Peyer's patch (tissue), 4 donors: ENCODE results near the gene KLK3. TPM values are rescaled to one million over a fixed set of nuclear protein-coding genes. Genes with fewer than 3 reads are reported as not detected.

ENCODE experiments used
- DNase-seq, 3 donors: peaks; one replicate each; pipeline ENCODE4 v3.0.0-alpha.2; 2017 to 2019
- H3K27ac ChIP-seq, 4 donors: fragments of 200-600 bp; sonication (generic); one replicate each; pipeline ENCODE4 v1.5.1; 2016 to 2019
- H3K27me3 ChIP-seq, 2 donors: fragments of 200-600 bp; sonication (generic); one replicate each; pipeline ENCODE4 v1.5.1; 2019
- H3K36me3 ChIP-seq, 3 donors: fragments of 200-600 bp; sonication (generic); one replicate each; pipeline ENCODE4 v1.5.1; 2016 to 2019
- H3K4me1 ChIP-seq, 4 donors: fragments of 200-600 bp; sonication (generic); one replicate each; pipeline ENCODE4 v1.5.1; 2016 to 2019
- H3K4me3 ChIP-seq, 4 donors: fragments of 200-600 bp; sonication (generic); 1 replicate in 3 of 4; 2 replicates in 1 of 4; pipeline ENCODE4 v1.5.1; 2016 to 2019; ENCODE audit warnings: mild to moderate bottlenecking in 1 of 4
- H3K9me3 ChIP-seq, 4 donors: fragments of 200-600 bp; sonication (generic); one replicate each; pipeline ENCODE4 v1.5.1; 2016 to 2019; ENCODE audit warnings: mild to moderate bottlenecking in 1 of 4
- POLR2A ChIP-seq, 2 donors: fragments of 450-650 bp; IDR thresholded peaks; one replicate each; pipeline ENCODE4 v1.5.1; 2017; ENCODE audit warnings: antibody characterized with exemption in 2 of 2, mild to moderate bottlenecking in 2 of 2, moderate library complexity in 2 of 2
- total RNA-seq, 4 donors: library from RNA; depleted of rRNA; stranded (reverse); fragments of >200 nt; gene quantifications; one replicate each; pipeline ENCODE4 v1.1.0, GENCODE V29; 2016
- TF ChIP-seq, protein P1 (sequence below), 6 experiments: fragments of 450-650 bp in 4 of 6; fragments of 200-600 bp in 2 of 6; sonication (generic) in 1 of 6; IDR thresholded peaks; one replicate each; pipeline ENCODE4 v1.5.1; 2017 to 2019; ENCODE audit warnings: antibody characterized with exemption in 6 of 6, mild to moderate bottlenecking in 3 of 6, moderate library complexity in 1 of 6

The KLK3 gene
- total RNA-seq, 4 donors from 2014 or later, result 1.2 to 2.4 (median 1.9) TPM; not detected in 1

DNA sequence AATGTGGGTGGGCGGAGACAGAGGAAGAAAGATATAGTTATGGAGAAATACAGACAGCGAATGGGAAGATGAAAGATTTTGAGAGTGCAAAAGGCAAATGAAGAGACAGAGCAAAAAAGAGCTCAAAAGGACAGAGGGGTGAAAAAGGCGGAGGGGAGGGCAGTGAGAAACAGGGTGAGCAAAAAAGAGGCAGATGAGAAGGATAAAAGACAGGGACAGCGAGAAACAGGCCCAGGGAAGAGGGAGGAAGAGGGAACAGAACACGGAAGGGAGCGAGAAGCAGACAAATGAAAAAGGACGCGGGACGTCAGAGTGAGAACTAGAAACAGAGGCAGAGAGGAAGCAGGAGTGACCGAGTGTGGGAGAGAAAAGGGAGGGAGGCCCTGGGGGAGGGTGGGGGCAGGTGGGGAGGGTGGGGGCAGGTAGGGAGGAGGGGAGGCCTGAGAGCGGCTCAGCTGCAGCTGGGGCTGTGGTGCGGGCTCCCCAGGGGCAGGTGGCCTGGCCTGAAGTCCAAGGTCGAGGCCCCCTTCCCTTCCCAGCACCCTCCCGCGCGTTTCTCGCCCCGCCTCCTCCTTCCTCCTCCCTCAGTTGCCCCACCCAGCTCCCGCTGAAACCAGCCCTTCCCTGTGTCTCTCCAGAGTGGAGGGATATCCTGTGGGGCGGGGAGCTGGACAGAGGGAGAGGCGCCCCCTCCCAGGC, 34.0 kb upstream of the KLK3 start:
- H3K4me1 ChIP-seq, result peaks cover 3 to 22% (median 7%) of the 10 kb centered on the region in 4 donors
- peak in 1 of 2 donors; percentile 53 for TF ChIP-seq POLR2A (IDR thresholded peaks at IDR 0.05)
- TF ChIP-seq, protein P1, sequence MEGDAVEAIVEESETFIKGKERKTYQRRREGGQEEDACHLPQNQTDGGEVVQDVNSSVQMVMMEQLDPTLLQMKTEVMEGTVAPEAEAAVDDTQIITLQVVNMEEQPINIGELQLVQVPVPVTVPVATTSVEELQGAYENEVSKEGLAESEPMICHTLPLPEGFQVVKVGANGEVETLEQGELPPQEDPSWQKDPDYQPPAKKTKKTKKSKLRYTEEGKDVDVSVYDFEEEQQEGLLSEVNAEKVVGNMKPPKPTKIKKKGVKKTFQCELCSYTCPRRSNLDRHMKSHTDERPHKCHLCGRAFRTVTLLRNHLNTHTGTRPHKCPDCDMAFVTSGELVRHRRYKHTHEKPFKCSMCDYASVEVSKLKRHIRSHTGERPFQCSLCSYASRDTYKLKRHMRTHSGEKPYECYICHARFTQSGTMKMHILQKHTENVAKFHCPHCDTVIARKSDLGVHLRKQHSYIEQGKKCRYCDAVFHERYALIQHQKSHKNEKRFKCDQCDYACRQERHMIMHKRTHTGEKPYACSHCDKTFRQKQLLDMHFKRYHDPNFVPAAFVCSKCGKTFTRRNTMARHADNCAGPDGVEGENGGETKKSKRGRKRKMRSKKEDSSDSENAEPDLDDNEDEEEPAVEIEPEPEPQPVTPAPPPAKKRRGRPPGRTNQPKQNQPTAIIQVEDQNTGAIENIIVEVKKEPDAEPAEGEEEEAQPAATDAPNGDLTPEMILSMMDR (IDR thresholded peaks at IDR 0.05), result no peak
- DNase-seq, result peak; percentile 53 to 88 (median 82)
- no peaks in the 10 kb centered on the region for H3K36me3 ChIP-seq
- H3K27ac ChIP-seq, result peak overlapping the region; percentile 40 to 69 (median 64)
- no peaks in the 10 kb centered on the region for H3K27me3 ChIP-seq
- H3K9me3 ChIP-seq, result no peaks in the 10 kb centered on the region
- peak overlapping the region in 3 of 4 donors; percentile 1 to 44 (median 41) for H3K4me3 ChIP-seq

DNA sequence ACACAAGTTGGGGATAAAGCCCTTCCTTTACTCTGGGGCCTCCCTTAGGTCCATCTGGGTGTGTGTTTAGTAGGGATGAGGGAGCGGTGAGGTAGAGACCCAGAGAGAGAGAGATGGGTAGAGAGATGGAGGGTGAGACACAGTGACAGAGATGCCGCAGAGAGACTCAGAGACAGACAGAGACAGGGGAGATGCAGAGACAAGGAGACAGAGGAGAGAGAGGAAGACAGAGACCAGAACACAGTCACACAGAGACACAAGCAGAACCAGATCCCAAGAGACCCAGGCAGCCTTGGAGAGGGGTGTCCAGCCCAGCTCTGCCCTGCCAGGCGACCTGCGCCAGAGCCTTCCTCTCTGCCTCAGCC, 33.5 kb upstream of the KLK3 start:
- H3K4me3 ChIP-seq, result peak overlapping the region in 2 of 4 donors; percentile 41 to 44
- peak overlapping the region; percentile 40 to 69 (median 64) for H3K27ac ChIP-seq
- no peaks in the 10 kb centered on the region for H3K9me3 ChIP-seq
- DNase-seq, result no peak
- H3K27me3 ChIP-seq, result no peaks in the 10 kb centered on the region
- no peaks in the 10 kb centered on the region for H3K36me3 ChIP-seq
- TF ChIP-seq POLR2A (IDR thresholded peaks at IDR 0.05), result no peak
- TF ChIP-seq, protein P1 (IDR thresholded peaks at IDR 0.05), result no peak
- H3K4me1 ChIP-seq, result peaks cover 3 to 22% (median 7%) of the 10 kb centered on the region in 4 donors

- peak in 1 of 3 donors; percentile 52 for DNase-seq
- Histone ChIP-seq H3K27me3 (no peaks in the 10 kb centered on the region), H3K9me3 (no peaks in the 10 kb centered on the region), H3K27ac (peak overlapping the region in 2 of 4 donors; percentile 61 to 69), H3K36me3 (no peaks in the 10 kb centered on the region), H3K4me3 (no peak overlapping the region), H3K4me1 (peaks cover 3 to 22% (median 7%) of the 10 kb centered on the region in 4 donors)
- TF ChIP-seq, protein P1 (IDR thresholded peaks at IDR 0.05), result no peak
- TF ChIP-seq POLR2A (IDR thresholded peaks at IDR 0.05), result no peak
Measured at GRCh38 chr19:50821622-50822021, 33.1 kb upstream of the KLK3 start.

DNA sequence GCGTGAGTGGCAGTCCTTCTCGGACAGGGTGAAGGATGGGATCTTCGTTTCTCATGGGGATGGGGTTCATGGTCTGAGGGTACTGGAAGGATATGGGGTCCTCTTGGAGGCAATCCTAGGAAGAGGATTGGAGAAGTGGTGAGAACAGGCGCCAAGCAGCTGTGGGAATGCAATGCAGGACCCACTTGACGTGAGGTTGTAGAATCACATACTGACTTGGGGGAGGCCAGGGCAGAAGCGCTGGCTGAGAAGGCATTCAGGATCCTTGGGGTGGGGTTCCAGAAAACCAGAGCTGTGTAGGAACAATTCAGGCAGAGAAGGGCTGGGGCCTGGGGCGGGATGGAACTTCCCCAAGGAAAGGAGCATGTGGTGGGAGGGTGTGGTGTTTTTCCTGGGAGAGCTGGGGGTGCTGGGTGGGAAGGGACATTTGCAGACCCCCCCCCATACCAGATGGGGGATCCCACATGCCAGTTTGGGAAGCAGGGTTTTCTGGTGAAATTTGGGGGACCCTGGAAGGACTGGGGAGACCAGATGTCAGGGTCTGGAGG, 32.0 kb upstream of the KLK3 start:
- H3K36me3 ChIP-seq, result no peaks in the 10 kb centered on the region
- no peaks in the 10 kb centered on the region for H3K9me3 ChIP-seq
- DNase-seq, result peak in 1 of 3 donors; percentile 35
- no peak overlapping the region for H3K4me3 ChIP-seq
- H3K27ac ChIP-seq, result peak overlapping the region in 2 of 4 donors; percentile 7 to 56
- H3K4me1 ChIP-seq, result peaks cover 3 to 21% (median 7%) of the 10 kb centered on the region in 4 donors
- no peak for TF ChIP-seq POLR2A (IDR thresholded peaks at IDR 0.05)
- TF ChIP-seq, protein P1 (IDR thresholded peaks at IDR 0.05), result no peak
- no peaks in the 10 kb centered on the region for H3K27me3 ChIP-seq

DNA sequence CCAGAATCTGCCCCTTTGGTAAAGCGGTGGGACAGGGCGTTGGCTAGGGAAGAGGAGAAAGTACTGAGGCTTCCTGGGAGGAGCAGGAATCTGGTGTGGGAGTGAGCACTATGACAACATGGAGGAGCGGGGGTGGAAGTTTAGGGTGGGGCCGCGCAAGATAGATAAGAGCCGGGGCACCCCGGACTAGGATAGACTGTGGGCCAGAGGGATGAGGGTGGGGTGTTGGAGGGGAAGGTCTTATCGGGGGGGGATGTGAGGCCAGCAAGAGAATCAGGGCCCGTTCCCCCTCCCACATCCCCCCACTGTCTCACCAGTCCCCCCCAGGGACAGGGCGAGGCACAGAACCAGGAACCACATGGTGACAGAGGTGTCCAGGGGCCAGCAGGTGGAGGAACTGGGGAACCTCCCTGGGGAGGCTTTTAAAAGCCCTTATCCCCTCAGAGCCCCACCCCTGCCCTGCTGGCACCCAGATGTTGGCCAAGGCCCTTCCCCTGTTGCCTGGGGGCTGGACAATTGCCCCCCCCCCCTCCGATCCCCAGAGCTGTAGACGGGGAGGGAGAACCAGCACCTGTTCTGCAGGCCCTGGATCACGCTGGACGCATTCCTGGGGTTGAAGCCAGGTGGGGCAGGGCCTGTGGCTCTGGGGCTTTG, 31.2 kb upstream of the KLK3 start, which contains the start of gene KLK1:
KLK1 (minus strand) TSS at position 399 of the 654 bp plus-strand sequence; CDS start at position 360, 39 bp downstream.
- Histone ChIP-seq H3K4me3 (no peak within 1 kb of the TSS), H3K4me1 (peaks cover 0 to 13% (median 7%) of the 10 kb centered on the region in 4 donors), H3K36me3 (no peaks in the 10 kb centered on the region), H3K9me3 (no peaks in the 10 kb centered on the region), H3K27me3 (no peaks in the 10 kb centered on the region), H3K27ac (peak within 1 kb of the TSS in 2 of 4 donors; percentile 56 to 62)
- TF ChIP-seq, protein P1 (IDR thresholded peaks at IDR 0.05), result no peak
- TF ChIP-seq POLR2A (IDR thresholded peaks at IDR 0.05), result no peak
- DNase-seq, result peak in 2 of 3 donors; percentile 73 to 80
